ENCODE data around the gene TARS3.
A peak's percentile ranks its signal among the peaks of the same experiment; 100 is the strongest.
"Not testable (repeated sequence)": the region's sequence is repeated elsewhere in the genome, so short reads cannot be mapped to it uniquely, and the experiment has no call there.

TARS3 gene

DNA sequence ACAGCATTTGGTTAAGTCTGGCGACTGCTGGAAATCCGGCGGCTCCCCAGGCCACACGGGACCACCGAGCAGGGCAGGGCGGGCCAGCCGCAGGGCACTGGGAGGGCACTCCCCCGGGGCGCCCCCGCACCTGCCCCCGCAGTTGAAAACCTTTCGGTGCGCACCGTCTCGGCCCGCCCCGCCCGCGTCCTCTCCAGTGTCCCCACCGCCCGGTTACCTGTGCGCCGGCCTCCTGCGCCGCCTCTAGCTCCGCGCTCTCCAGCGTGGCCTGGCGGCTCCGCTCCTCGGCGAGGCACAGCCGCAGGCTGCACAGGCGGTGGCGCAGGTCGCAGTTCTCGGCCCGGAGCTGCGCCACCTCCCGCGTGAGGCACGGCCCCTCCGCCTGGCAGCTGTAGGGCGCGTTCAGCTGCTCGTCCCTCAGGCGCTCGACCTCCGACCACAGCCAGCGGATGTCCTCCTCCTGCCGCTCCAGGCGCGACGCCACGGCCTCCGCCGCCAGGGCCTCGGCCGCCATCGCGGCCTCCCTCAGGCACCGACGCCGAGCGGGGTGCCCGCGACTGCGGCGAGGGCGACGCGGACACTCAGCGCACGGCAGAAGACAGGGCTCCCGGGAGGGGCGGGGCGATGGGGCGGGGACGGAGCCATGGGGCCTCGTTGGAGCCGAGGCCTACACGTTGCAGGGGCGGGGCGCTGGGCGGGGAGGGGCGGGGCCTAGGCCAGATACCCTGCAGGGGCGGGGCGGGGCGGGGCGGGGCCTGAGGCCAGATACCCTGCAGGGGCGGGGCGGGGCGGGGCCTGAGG lies at the start of gene TARS3:
TSS of gene TARS3 (minus strand) at position 600 of the 801 bp plus-strand sequence. CDS start at position 514, 86 bp downstream.
- DNase-seq = peak; percentile 98

- peak; percentile 8 for DNase-seq
These were observed 49.3 kb upstream of the TARS3 start for GRCh38 chr15:101773496-101774100.

DNA sequence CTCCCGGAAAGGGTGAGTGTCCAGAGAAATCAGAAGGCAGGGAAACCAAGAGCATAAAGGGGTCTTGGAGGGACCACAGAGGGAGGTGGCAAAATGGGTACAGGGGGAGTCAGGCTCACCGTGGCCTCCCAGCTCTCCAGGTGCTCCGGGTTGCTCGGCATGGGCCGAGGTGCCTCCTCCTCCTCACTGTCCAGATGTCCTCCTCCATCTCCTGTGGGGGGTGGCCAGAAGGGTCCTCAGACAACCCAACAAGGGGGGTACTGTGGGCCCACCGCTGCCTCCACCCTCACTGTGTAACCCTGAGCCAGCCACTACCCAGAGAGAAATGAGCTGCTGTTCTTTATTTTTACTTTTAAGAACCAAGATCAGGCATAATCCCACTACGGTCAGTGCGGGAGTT lies 48.6 kb upstream of the TARS3 start:
- no peak for DNase-seq

DNA sequence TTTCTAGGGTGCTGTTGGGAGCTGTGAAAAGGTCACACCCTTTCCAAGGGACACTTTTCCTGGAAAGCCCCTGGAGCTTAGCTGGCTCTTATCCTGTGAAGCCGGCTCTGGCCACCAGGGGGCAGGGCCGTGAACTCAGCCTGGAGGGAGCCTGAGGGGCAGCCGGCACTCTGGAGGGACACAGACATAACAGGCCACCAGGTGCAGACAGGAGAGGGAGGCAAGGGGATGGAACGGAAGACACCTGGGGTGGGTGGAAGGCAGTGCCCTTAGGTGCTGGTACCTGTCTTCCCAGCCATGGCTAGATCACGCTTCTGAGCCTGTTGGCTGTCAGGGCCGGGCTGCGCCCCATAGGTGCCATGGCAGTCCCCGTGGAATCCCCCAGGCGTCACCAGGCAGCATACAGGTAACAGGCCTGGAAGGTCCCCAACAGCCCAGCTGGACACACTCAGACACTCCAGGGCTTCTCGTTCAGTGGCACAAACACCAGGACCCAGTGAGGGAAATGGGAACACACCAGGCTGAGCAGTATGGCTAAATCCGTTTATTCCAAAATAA lies 42.9 kb upstream of the TARS3 start:
- DNase-seq = not testable (repeated sequence)

GRCh38 chr15:101765772-101766456 lies 41.6 kb upstream of the TARS3 start:
- no peak for DNase-seq

- DNase-seq = not testable (repeated sequence)
These were observed 41.0 kb upstream of the TARS3 start for GRCh38 chr15:101765340-101765671.

- not testable (repeated sequence) for DNase-seq
These were observed 40.5 kb upstream of the TARS3 start for GRCh38 chr15:101764669-101765339.

DNA sequence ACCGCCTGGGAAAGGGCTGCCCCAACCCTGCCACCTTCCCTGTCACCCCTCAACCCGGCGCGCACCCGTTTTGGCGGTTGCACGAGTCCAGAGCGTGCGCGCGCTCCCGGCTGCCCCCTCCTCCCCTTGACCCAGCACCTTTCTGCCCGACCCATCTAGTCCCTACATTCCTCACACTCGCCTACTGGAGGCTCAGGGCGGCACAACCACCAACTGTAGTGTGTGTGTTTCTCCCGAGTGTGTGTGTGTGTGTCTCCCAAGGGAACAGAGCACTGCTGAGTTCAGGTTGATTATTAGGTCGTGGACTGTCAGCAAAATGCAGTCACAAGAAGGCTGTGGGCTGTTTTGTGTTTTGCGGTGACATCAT lies 22.4 kb upstream of the TARS3 start:
- DNase-seq = not testable (repeated sequence)

DNA sequence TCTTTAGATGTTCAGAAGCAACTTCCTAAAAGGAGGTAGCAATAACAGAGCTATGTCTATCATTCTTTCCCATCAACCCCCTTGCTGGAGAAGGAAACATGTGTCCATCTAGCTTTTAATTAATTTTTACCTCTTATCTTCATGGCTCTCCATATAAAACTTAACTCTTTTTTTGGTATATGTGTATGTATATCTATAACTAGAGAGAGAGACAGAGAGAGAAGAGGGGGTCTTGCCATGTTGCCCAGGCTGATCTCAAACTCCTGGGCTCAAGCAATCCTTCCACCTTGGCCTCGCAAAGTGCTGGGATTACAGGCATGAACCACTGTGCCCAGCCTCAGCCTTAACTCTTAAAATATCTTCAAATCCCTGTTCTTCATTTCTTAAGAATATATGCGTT lies 10.6 kb upstream of the TARS3 start:
- not testable (repeated sequence) for DNase-seq

GRCh38 chr15:101733545-101733944 lies 9.3 kb upstream of the TARS3 start:
- no peak for DNase-seq

- no peak for DNase-seq
These were observed 8.5 kb upstream of the TARS3 start for GRCh38 chr15:101732772-101733171.

- DNase-seq = no peak
These were observed 7.5 kb upstream of the TARS3 start for GRCh38 chr15:101731746-101732145.

DNA sequence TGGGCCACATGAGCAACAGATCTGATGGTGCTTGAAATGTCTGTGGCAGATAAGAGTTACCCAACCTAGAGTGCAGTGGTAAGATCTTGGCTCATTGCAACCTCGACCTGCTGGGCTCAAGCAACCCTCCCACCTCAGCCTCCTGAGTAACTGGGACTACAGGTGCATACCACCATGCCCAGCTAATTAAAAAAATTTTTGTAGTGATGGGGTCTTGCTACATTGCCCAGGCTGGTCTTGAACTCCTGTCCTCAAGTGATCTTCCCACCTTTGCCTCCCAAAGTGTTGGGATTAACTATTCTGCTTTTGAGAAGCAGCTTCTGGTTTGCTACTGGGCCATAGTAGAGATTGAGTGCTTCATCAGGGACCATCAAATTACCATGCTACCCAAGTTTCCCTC lies 2.9 kb upstream of the TARS3 start:
- no peak for DNase-seq

- no peak for DNase-seq
These were observed 800 bp upstream of the TARS3 start for GRCh38 chr15:101725073-101725472.

DNA sequence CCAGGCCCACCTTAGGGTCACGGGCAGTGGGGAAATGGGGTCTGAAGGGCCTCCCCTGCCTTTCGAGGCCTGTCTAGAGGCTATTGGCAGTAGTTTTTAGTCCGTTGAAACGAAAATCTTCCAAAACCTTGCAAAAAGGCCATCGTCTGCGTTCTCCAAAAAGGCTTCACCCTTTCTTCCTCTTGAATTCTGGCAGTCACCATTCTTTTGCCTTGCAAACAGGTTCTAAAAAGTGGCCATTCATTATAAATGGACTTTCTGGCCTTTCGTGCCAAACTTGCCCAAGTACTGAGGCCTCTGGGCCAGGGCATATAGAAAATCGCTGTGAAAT lies 367 bp upstream of the TARS3 start:
- DNase-seq = no peak

- no peak for DNase-seq
These were observed 951 bp downstream of the TARS3 start for GRCh38 chr15:101723171-101723873.

DNA sequence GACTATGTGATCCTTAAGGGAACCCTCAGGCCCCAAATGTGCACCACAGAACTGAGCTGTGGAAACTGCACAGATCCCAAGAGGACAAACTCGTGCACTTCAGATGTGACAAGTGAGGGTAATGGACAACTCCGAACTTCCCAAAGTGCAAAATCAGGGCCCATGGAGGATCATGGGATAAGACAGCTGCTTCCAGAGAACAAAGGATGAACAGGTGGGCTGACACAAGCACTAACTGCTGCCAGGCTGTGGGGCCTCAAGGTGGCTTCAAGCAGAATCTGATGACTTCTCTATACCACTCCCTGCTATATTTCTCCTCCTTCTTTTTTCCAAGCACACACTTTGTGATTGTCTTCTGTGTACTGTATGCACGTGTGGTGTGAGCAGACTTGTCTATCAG lies 5.4 kb downstream of the TARS3 start:
- DNase-seq = no peak

- DNase-seq = no peak
These were observed 12.2 kb downstream of the TARS3 start for GRCh38 chr15:101712078-101712477.

- no peak for DNase-seq
These were observed 13.5 kb downstream of the TARS3 start for GRCh38 chr15:101710806-101711205.

- DNase-seq = no peak
These were observed 14.8 kb downstream of the TARS3 start for GRCh38 chr15:101709466-101709865.

- DNase-seq = no peak
These were observed 16.3 kb downstream of the TARS3 start for GRCh38 chr15:101707983-101708382.

- no peak for DNase-seq
These were observed 22.2 kb downstream of the TARS3 start for GRCh38 chr15:101702077-101702476.

DNA sequence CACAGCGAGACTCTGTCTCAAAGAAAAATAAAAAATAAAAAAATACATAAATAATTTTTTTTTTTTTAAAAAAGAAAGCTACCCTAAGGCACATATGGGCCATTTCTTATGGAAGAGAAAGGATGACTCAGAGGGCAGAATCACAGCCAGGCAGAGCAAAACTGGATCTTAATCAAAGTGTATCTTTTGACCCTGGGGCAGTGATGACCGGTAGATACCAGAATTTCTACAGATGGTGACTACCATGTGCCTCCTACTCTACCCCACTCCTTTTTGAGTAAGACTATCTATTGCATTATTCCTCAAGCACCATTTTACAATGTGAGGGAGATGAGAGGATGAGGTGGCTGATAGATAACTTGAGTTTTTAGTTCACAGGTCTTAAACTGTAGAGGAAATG lies 26.0 kb downstream of the TARS3 start:
- DNase-seq = no peak
